Ascending aorta (tissue), 2 donors: Measurements from ENCODE around the gene TMPRSS6. TPM values are rescaled to one million over a fixed set of nuclear protein-coding genes. Genes with fewer than 3 reads are reported as not detected.

Source experiments
- DNase-seq, 2 donors: peaks; one replicate each; pipeline ENCODE4 v3.0.0-alpha.2; 2019; ENCODE audit warnings: low spot score in 2 of 2
- H3K27ac ChIP-seq, 2 donors: fragments of 200-600 bp; sonication (generic); one replicate each; pipeline ENCODE4 v1.5.1; 2016 to 2017; ENCODE audit warnings: mild to moderate bottlenecking in 1 of 2
- H3K27me3 ChIP-seq: fragments of 200-600 bp; sonication (generic); one replicate; pipeline ENCODE4 v1.5.1; 2017
- H3K36me3 ChIP-seq, 2 donors: fragments of 200-600 bp; sonication (generic); one replicate each; pipeline ENCODE4 v1.5.1; 2016
- H3K4me1 ChIP-seq, 2 donors: fragments of 200-600 bp; sonication (generic); one replicate each; pipeline ENCODE4 v1.5.1; 2016 to 2017; ENCODE audit warnings: mild to moderate bottlenecking in 1 of 2
- H3K4me3 ChIP-seq, 2 donors: fragments of 200-600 bp; sonication (generic); one replicate each; pipeline ENCODE4 v1.5.1; 2016 to 2017; ENCODE audit warnings: mild to moderate bottlenecking in 1 of 2
- H3K9me3 ChIP-seq, 2 donors: fragments of 200-600 bp; sonication (generic); one replicate each; pipeline ENCODE4 v1.5.1; 2016
- CTCF ChIP-seq, 3 experiments: fragments of 200-600 bp in 2 of 3; fragments of 450-650 bp in 1 of 3; sonication (generic) in 2 of 3; IDR thresholded peaks; one replicate each; pipeline ENCODE4 v1.5.1; 2016 to 2019; ENCODE audit warnings: antibody characterized with exemption in 3 of 3, mild to moderate bottlenecking in 1 of 3, moderate library complexity in 1 of 3
- intact Hi-C: fragments of 100-400 bp; cut with DNase I; formaldehyde crosslinking; loops from one replicate; pipeline ENCODE4 v1.15.1; 2023
- total RNA-seq: library from RNA; depleted of rRNA; stranded (reverse); fragments of >200 nt; gene quantifications from one replicate; pipeline ENCODE4 v1.1.0, GENCODE V29; 2016

The TMPRSS6 gene
- total RNA-seq, 1 donor from 2014 or later: not detected

DNA sequence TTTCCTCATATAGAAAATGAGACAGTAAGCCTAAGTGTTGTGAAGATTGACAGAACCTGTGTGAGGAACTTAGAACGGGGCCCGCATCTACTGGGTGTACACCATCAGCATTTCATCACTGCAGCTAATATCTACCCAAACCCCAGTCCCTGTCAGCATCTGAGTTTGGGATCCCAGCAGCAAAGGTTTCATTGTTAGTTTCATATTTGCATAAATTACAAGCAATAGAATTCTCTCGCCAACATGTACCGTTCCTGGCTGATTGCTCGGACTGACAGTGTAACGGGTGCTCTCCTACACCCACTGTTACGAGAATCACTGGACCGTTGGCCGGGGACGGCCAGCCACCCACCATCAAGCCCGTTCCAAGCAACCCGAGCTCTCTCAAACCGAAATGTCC lies 10.4 kb upstream of the TMPRSS6 start:
- TF ChIP-seq CTCF (IDR thresholded peaks at IDR 0.05): no peak
- intact Hi-C loops: no loop called here
- Histone ChIP-seq H3K27me3 (no peaks in the 10 kb centered on the region), H3K27ac (no peak overlapping the region), H3K4me1 (no peaks in the 10 kb centered on the region), H3K4me3 (no peak overlapping the region), H3K36me3 (no peaks in the 10 kb centered on the region), H3K9me3 (no peaks in the 10 kb centered on the region)
- no peak for DNase-seq

- intact Hi-C loops: no loop called here
- Histone ChIP-seq H3K27ac (no peak overlapping the region), H3K27me3 (no peaks in the 10 kb centered on the region), H3K4me1 (no peaks in the 10 kb centered on the region), H3K36me3 (no peaks in the 10 kb centered on the region), H3K4me3 (no peak overlapping the region), H3K9me3 (no peaks in the 10 kb centered on the region)
- TF ChIP-seq CTCF (IDR thresholded peaks at IDR 0.05): no peak
- no peak for DNase-seq
Observed at GRCh38 chr22:37118083-37118482, 8.6 kb upstream of the TMPRSS6 start.

GRCh38 chr22:37117092-37117491 lies 7.6 kb upstream of the TMPRSS6 start:
- no peaks in the 10 kb centered on the region for H3K27me3 ChIP-seq
- no peak for TF ChIP-seq CTCF (IDR thresholded peaks at IDR 0.05)
- intact Hi-C loops: no loop called here
- no peaks in the 10 kb centered on the region for H3K4me1 ChIP-seq
- H3K9me3 ChIP-seq: no peaks in the 10 kb centered on the region
- DNase-seq: no peak
- no peak overlapping the region for H3K4me3 ChIP-seq
- H3K27ac ChIP-seq: no peak overlapping the region
- H3K36me3 ChIP-seq: no peaks in the 10 kb centered on the region

DNA sequence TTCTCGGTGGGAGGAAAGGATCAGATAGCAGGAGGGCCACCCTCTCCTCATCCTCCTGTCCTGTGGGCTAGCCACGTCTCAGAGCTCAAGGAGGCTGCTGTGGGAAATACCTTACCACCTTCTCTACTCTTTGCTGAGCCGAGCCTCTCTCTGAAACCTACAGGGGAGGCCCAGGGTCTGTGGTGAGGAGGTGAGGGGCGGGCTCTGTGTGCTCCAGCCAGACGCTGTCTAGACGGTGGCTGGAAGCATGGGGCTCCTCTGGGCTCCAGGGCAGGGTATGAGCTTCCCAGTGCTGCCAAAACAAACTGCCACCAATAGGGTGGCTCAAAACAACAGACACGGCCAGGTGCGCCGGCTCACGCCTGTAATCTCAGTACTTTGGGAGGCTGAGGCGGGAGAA lies 5.5 kb upstream of the TMPRSS6 start:
- no peak for TF ChIP-seq CTCF (IDR thresholded peaks at IDR 0.05)
- Histone ChIP-seq H3K9me3 (no peaks in the 10 kb centered on the region), H3K27ac (no peak overlapping the region), H3K27me3 (no peaks in the 10 kb centered on the region), H3K36me3 (no peaks in the 10 kb centered on the region), H3K4me1 (no peaks in the 10 kb centered on the region), H3K4me3 (no peak overlapping the region)
- no peak for DNase-seq
- intact Hi-C loops: no loop called here

GRCh38 chr22:37113757-37114156 lies 4.2 kb upstream of the TMPRSS6 start:
- H3K27me3 ChIP-seq: no peaks in the 10 kb centered on the region
- H3K4me1 ChIP-seq: no peaks in the 10 kb centered on the region
- no peak for DNase-seq
- H3K4me3 ChIP-seq: no peak overlapping the region
- intact Hi-C loops: no loop called here
- no peak overlapping the region for H3K27ac ChIP-seq
- H3K9me3 ChIP-seq: no peaks in the 10 kb centered on the region
- TF ChIP-seq CTCF (IDR thresholded peaks at IDR 0.05): no peak
- no peaks in the 10 kb centered on the region for H3K36me3 ChIP-seq

- no peak for TF ChIP-seq CTCF (IDR thresholded peaks at IDR 0.05)
- H3K27me3 ChIP-seq: no peaks in the 10 kb centered on the region
- no peaks in the 10 kb centered on the region for H3K4me1 ChIP-seq
- no peak overlapping the region for H3K4me3 ChIP-seq
- no peaks in the 10 kb centered on the region for H3K9me3 ChIP-seq
- intact Hi-C loops: no loop called here
- no peak overlapping the region for H3K27ac ChIP-seq
- DNase-seq: no peak
- H3K36me3 ChIP-seq: no peaks in the 10 kb centered on the region
Observed at GRCh38 chr22:37112084-37112728, 2.7 kb upstream of the TMPRSS6 start.
